Measurements from ENCODE around the gene HLA-DPA1. TPM values are rescaled to one million over a fixed set of nuclear protein-coding genes. Genes with fewer than 3 reads are reported as not detected.

HLA-DPA1 gene
- total and polyA plus RNA-seq, 4 donors: 96.2 to 321 (median 145) TPM

- no peaks in the 10 kb centered on the region for H3K9me3 ChIP-seq (ENCODE audit: control insufficient read depth in 4 of 4, insufficient read depth in 3 of 4, low read length in 3 of 4)
- no peak overlapping the region for H3K9ac ChIP-seq (ENCODE audit: insufficient read depth in 1 of 2, low read length in 2 of 2)
- TF ChIP-seq CTCF (IDR thresholded peaks at IDR 0.05; ENCODE audit: control extremely low read depth, extremely low read depth): no peak
- peak overlapping the region; percentile 60 to 96 for H3K27ac ChIP-seq (ENCODE audit: low read depth in 1 of 2, low read length in 1 of 2)
- H3K36me3 ChIP-seq (ENCODE audit: control insufficient read depth in 4 of 4, insufficient read depth in 4 of 4, low read length in 4 of 4): no peaks in the 10 kb centered on the region
- H3K27me3 ChIP-seq (ENCODE audit: control insufficient read depth in 3 of 3, insufficient read depth in 3 of 3, low read length in 2 of 3): peaks cover 0 to 3% (median 0%) of the 10 kb centered on the region in 3 donors
- peaks cover 0 to 9% (median 4%) of the 10 kb centered on the region in 5 donors for H3K4me1 ChIP-seq (ENCODE audit: control insufficient read depth in 5 of 5, insufficient read depth in 5 of 5, low read length in 5 of 5)
- no peak overlapping the region for H3K4me3 ChIP-seq
- no peak for DNase-seq
- no peak for ATAC-seq (ENCODE audit: insufficient read depth, low FRiP score)
These were observed 54.1 kb downstream of the HLA-DPA1 start for GRCh38 chr6:33019372-33019771.

GRCh38 chr6:33018904-33019303, 54.5 kb downstream of the HLA-DPA1 start:
- Histone ChIP-seq H3K27ac (ENCODE audit: low read depth in 1 of 2, low read length in 1 of 2) (peak overlapping the region in 1 of 2 donors; percentile 96), H3K36me3 (ENCODE audit: control insufficient read depth in 4 of 4, insufficient read depth in 4 of 4, low read length in 4 of 4) (no peaks in the 10 kb centered on the region), H3K27me3 (ENCODE audit: control insufficient read depth in 3 of 3, insufficient read depth in 3 of 3, low read length in 2 of 3) (peaks cover 0 to 3% (median 0%) of the 10 kb centered on the region in 3 donors), H3K9me3 (ENCODE audit: control insufficient read depth in 4 of 4, insufficient read depth in 3 of 4, low read length in 3 of 4) (no peaks in the 10 kb centered on the region), H3K4me1 (ENCODE audit: control insufficient read depth in 5 of 5, insufficient read depth in 5 of 5, low read length in 5 of 5) (peaks cover 0 to 9% (median 4%) of the 10 kb centered on the region in 5 donors), H3K9ac (ENCODE audit: insufficient read depth in 1 of 2, low read length in 2 of 2) (peak overlapping the region in 1 of 2 donors; percentile 8), H3K4me3 (no peak overlapping the region)
- DNase-seq (peak; percentile 44 to 81 (median 56)), ATAC-seq (ENCODE audit: insufficient read depth, low FRiP score) (peak; percentile 91)
- TF ChIP-seq CTCF (IDR thresholded peaks at IDR 0.05; ENCODE audit: control extremely low read depth, extremely low read depth): no peak
- WGBS, 2 donors: 0 to 1% methylated on average over 6 of the region's 6 CpGs

GRCh38 chr6:33018418-33018817, 55.0 kb downstream of the HLA-DPA1 start:
- H3K4me1 ChIP-seq (ENCODE audit: control insufficient read depth in 5 of 5, insufficient read depth in 5 of 5, low read length in 5 of 5): peaks cover 0 to 9% (median 4%) of the 10 kb centered on the region in 5 donors
- DNase-seq: no peak
- no peaks in the 10 kb centered on the region for H3K36me3 ChIP-seq (ENCODE audit: control insufficient read depth in 4 of 4, insufficient read depth in 4 of 4, low read length in 4 of 4)
- peak overlapping the region in 1 of 2 donors; percentile 81 for H3K27ac ChIP-seq (ENCODE audit: low read depth in 1 of 2, low read length in 1 of 2)
- H3K27me3 ChIP-seq (ENCODE audit: control insufficient read depth in 3 of 3, insufficient read depth in 3 of 3, low read length in 2 of 3): peaks cover 0 to 3% (median 3%) of the 10 kb centered on the region in 3 donors
- H3K9ac ChIP-seq (ENCODE audit: insufficient read depth in 1 of 2, low read length in 2 of 2): no peak overlapping the region
- H3K4me3 ChIP-seq: no peak overlapping the region
- TF ChIP-seq CTCF (IDR thresholded peaks at IDR 0.05; ENCODE audit: control extremely low read depth, extremely low read depth): no peak
- no peak for ATAC-seq (ENCODE audit: insufficient read depth, low FRiP score)
- H3K9me3 ChIP-seq (ENCODE audit: control insufficient read depth in 4 of 4, insufficient read depth in 3 of 4, low read length in 3 of 4): no peaks in the 10 kb centered on the region

Data from lung (tissue), 12 donors.